DND-41 (cell line): ENCODE data around the gene APOA5.

Experiments used
- EZH2 ChIP-seq: IDR thresholded peaks from 3 replicates; pipeline ENCODE4 v1.6.1; 2012; ENCODE audit warnings: borderline replicate concordance, low read depth, mild to moderate bottlenecking, moderate library complexity, low read length, inconsistent platforms; ENCODE audit not compliant: severe bottlenecking
- TF ChIP-seq, protein P1 (sequence below): IDR thresholded peaks from 2 replicates; pipeline ENCODE4 v1.5.1; 2012; ENCODE audit warnings: borderline replicate concordance, low read length, moderate library complexity, mild to moderate bottlenecking; ENCODE audit not compliant: poor library complexity, severe bottlenecking; ENCODE audit errors: extremely low read depth

DNA sequence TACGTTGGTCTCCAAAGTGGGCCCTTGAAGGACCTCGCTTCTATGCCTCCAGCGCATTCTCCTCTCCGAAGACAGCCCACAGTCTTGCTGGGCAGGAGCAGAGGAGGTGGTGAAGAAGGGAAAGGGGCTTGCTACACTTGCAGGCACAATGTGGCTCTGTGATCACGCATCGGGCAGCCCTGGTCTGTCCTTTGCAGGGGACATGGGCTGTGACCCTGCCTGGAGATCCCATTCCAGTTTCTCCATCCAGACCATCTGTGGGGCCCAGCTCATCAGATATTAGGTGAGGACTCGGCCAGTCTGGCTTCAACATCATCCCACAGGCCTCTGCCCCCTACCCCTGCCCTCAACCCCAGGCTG is 44.9 kb upstream of the APOA5 start:
- TF ChIP-seq, protein P1, sequence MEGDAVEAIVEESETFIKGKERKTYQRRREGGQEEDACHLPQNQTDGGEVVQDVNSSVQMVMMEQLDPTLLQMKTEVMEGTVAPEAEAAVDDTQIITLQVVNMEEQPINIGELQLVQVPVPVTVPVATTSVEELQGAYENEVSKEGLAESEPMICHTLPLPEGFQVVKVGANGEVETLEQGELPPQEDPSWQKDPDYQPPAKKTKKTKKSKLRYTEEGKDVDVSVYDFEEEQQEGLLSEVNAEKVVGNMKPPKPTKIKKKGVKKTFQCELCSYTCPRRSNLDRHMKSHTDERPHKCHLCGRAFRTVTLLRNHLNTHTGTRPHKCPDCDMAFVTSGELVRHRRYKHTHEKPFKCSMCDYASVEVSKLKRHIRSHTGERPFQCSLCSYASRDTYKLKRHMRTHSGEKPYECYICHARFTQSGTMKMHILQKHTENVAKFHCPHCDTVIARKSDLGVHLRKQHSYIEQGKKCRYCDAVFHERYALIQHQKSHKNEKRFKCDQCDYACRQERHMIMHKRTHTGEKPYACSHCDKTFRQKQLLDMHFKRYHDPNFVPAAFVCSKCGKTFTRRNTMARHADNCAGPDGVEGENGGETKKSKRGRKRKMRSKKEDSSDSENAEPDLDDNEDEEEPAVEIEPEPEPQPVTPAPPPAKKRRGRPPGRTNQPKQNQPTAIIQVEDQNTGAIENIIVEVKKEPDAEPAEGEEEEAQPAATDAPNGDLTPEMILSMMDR: no peak
- TF ChIP-seq EZH2: no peak
